GM10248 (cell line): Measurements from ENCODE around the gene PIK3R4.

ENCODE experiments used
- CTCF ChIA-PET: fragments of 300-600 bp; sonication (Branson Sonifier 250); formaldehyde crosslinking; extraction: SDS; loops from one replicate; lab custom pipeline; 2021; ENCODE audit warnings: antibody characterized with exemption; lab: Yijun Ruan, JAX
- POLR2A ChIA-PET: fragments of 350-650 bp; sonication (Branson Sonifier 250); formaldehyde crosslinking; extraction: SDS; loops from one replicate; lab custom pipeline; 2020; ENCODE audit warnings: antibody characterized with exemption; lab: Yijun Ruan, JAX
- DNase-seq: peaks from one replicate; pipeline ENCODE4 v3.0.0; 2012; ENCODE audit errors: extremely low spot score
- TF ChIP-seq, protein P1 (sequence below): IDR thresholded peaks from 2 replicates; pipeline ENCODE4 v1.5.1; 2012; ENCODE audit warnings: mild to moderate bottlenecking, low read depth; ENCODE audit errors: extremely low read depth, missing control alignments, control extremely low read depth

Gene PIK3R4

DNA sequence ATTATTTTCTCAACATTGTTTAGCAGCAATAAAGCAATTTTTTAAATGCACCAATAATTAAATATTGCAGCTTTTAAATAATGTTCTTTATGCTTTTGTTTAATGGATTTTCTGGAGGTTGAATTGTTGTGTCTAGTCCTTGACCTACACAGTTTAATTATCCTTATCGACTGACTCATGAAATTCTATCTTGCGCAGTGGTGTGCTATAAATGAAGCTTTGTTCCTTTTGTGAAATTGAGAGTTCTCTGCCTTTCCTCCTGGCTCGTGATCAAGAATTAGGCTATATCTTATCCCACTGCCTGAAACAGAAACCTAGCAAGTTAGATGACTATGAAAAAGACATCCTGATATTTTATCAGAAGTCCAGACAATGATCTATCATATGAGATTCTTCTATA lies 37.0 kb upstream of the PIK3R4 start:
- TF ChIP-seq, protein P1, sequence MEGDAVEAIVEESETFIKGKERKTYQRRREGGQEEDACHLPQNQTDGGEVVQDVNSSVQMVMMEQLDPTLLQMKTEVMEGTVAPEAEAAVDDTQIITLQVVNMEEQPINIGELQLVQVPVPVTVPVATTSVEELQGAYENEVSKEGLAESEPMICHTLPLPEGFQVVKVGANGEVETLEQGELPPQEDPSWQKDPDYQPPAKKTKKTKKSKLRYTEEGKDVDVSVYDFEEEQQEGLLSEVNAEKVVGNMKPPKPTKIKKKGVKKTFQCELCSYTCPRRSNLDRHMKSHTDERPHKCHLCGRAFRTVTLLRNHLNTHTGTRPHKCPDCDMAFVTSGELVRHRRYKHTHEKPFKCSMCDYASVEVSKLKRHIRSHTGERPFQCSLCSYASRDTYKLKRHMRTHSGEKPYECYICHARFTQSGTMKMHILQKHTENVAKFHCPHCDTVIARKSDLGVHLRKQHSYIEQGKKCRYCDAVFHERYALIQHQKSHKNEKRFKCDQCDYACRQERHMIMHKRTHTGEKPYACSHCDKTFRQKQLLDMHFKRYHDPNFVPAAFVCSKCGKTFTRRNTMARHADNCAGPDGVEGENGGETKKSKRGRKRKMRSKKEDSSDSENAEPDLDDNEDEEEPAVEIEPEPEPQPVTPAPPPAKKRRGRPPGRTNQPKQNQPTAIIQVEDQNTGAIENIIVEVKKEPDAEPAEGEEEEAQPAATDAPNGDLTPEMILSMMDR: no peak
- CTCF ChIA-PET: interaction anchor here (1.2 to 1.5 kb wide), 4 partner anchors 9 to 25 kb away, joined by 3 to 5 read pairs (median 4); no protein-coding TSS in a partner anchor
- DNase-seq: no peak
- POLR2A ChIA-PET: no interaction called here

DNA sequence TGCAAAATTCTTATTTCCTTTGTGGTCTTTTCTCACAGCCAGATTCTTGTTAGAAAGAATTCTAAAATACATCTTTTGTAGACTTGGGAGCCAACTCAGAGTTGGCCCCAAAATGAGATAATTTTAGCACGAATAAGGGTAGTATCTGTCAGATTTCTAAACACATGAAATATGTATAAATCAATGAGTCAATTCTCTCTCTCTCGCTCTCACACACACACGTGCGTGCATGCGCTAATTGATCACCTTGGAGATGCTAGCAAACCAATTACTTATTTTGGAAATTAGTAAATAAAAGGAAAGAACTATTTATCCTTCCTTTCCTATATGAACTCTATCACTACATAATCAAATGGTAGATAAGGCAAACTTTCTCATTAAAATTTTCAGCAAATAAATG lies 32.9 kb upstream of the PIK3R4 start:
- POLR2A ChIA-PET: no interaction called here
- no peak for DNase-seq

DNA sequence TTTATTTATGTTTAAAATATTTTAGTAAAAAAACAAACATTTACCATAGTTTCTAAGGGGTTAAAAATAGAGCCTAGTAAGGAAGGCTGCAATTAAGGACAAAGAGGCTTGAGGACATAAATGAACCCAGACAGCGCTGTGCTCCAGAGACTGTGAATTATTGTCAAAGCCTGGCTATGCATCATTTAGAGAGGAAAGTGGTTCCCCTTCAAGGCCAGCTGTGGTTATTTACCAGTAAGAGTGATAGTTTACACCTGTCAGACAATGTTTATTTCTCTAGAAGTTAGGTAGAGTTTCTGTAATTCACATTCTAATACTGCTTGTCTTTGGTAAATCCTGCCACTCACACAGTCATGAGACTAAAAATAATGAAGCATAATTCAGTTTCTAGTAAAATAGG lies 32.4 kb upstream of the PIK3R4 start:
- ChIA-PET POLR2A (no interaction called here), CTCF (no interaction called here)
- TF ChIP-seq, protein P1: no peak
- peak; percentile 56 for DNase-seq

More for the DNA sequence above, 32.9 kb upstream of the PIK3R4 start:
- CTCF ChIA-PET: no interaction called here
- TF ChIP-seq, protein P1: no peak

DNA sequence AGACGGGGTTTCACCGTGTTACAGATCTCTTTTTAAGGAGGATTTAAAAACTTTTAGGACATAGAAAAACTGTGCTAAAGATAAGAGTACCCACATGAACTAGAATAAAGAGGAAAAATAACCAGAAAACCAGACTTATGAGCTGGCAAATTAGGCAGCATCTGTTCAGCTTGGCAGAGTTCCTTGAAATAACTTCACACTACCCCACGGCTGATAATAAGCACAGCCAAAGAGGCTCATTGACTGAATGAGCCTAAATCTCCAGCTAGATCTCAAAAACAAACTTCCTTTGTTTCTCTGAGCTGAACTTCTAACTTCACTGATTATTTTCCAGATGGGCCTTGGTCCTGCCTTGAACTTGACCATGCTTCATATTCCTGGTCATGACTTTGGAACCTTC lies 26.7 kb upstream of the PIK3R4 start:
- POLR2A ChIA-PET: no interaction called here
- no peak for DNase-seq
- CTCF ChIA-PET: interaction anchor here (1.5 to 3.5 kb wide), 4 partner anchors 10 to 120 kb away, joined by 5 to 24 read pairs (median 6); partner anchors contain the start of gene ATP2C1
- TF ChIP-seq, protein P1: no peak

DNA sequence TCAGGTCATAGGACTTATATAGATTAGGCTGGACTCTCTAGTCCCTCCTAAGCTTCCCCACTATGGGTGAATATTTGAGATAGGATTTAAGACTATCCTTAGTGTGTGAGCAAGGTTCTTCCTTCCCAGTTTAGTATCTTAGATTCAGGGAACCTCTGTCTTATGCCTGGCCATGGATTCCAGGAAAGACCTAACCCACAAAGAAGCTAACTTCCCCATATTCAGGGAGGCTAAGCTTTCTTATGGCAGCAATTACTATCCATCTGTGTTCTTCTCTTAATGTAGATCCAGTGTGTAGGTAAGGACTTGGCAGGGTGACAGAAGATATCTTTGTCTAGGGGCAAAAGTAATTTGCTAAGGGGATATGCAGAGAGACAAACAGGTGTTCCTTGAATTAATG lies 25.5 kb upstream of the PIK3R4 start:
- TF ChIP-seq, protein P1: no peak
- CTCF ChIA-PET: interaction anchor here (0.9 to 3.5 kb wide), 5 partner anchors 11 to 122 kb away, joined by 3 to 24 read pairs (median 5); partner anchors contain the start of gene ATP2C1
- no peak for DNase-seq

DNA sequence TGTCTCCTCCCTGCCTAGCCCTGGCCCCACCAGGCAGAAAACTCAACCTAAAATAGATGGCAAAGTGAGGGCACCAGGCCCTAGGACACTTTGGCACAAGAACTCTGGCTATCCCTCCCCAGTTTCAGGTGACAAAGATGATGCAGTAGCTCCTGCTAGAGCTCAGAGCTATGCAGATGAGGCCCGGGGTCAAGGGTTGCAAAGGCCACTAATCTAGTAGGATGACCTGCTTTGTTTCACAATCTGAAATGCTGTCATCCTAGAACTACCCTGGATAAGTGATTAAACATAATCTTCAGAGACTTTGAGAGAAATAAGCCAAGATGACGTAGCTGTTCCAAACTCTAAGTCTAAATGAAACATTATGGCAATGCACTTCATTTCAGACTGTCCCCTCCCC lies 24.0 kb upstream of the PIK3R4 start:
- DNase-seq: no peak
- POLR2A ChIA-PET: no interaction called here

More for the DNA sequence above, 25.5 kb upstream of the PIK3R4 start:
- POLR2A ChIA-PET: no interaction called here

More for the DNA sequence above, 24.0 kb upstream of the PIK3R4 start:
- CTCF ChIA-PET: interaction anchor here (1.2 to 3.5 kb wide), 2 partner anchors 10 to 17 kb away, joined by 6 to 24 read pairs; no protein-coding TSS in a partner anchor
- TF ChIP-seq, protein P1: no peak
